T47D (cell line): ENCODE data around the gene PFN1.
A peak's percentile ranks its signal among the peaks of the same experiment; 100 is the strongest.
"Not testable (repeated sequence)": the region's sequence is repeated elsewhere in the genome, so short reads cannot be mapped to it uniquely, and the experiment has no call there.

Source experiments
- DNase-seq, 2 experiments: peaks; one replicate each; pipeline versions ENCODE4 v3.0.0 to v3.0.0-alpha.2; 2011 to 2012; ENCODE audit warnings: low read depth in 1 of 2, low spot score in 1 of 2
- JUND ChIP-seq: IDR thresholded peaks from 2 replicates; pipeline ENCODE4 v1.6.1; 2012; ENCODE audit warnings: low read depth
- in situ Hi-C: cut with HindIII; loops from 2 replicates; pipeline ENCODE4 v1.10.0; 2016; ENCODE audit warnings: low sequenced_read_pairs, low pct_unique_long_range_greater_than_20kb

The PFN1 gene

DNA sequence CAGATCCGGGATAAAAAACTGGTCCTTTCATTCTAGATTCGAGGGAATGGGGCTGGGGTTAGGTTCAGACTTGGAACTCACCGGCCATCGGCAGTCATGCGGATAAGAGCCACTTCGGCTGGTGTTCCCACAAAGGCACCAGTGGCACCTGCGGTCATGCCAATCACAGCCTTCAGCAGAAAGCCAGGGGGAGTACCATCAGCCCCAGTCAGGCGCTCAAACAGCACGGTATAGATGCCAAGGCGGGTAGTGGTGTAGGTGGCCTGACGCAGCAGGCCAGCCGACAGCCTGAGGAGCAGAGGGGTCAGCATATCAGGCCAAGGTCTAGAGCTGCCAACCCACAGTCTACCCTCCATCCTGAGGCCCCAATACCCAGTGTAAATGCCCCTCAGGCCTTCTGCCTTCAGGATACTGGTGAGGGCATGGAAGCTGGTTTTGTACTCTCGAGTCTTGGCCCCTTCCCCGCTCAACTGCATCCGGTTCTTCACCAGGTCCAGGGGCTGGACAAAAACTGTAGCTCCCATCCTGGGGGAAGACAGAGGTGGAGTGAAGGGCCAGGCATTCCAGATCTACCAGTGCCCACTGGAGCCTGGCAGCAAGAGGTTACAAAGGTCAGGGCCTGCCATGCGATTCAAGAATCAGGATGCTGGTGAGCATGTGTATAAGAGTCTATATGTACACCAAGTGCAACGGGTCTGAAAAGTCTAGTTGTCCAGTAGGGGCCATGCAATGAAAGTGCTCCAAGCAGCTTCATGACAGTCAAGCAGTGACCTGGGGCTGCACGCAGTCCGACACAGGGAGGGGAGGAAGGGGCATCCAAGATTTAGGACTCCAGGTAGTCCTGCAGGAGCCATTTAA lies 9.4 kb downstream of the PFN1 start:
- no peak for TF ChIP-seq JUND
- no peak for DNase-seq
- in situ Hi-C loops = no loop called here

- in situ Hi-C loops = no loop called here
- TF ChIP-seq JUND = no peak
These were observed 10.2 kb downstream of the PFN1 start for GRCh38 chr17:4938069-4938491.

GRCh38 chr17:4937553-4937952 lies 10.8 kb downstream of the PFN1 start:
- in situ Hi-C loops = no loop called here
- no peak for DNase-seq
- no peak for TF ChIP-seq JUND

More at GRCh38 chr17:4938069-4938491, 10.2 kb downstream of the PFN1 start:
- DNase-seq = no peak

GRCh38 chr17:4936436-4936835 lies 11.9 kb downstream of the PFN1 start:
- in situ Hi-C loops = no loop called here
- DNase-seq = no peak
- no peak for TF ChIP-seq JUND

DNA sequence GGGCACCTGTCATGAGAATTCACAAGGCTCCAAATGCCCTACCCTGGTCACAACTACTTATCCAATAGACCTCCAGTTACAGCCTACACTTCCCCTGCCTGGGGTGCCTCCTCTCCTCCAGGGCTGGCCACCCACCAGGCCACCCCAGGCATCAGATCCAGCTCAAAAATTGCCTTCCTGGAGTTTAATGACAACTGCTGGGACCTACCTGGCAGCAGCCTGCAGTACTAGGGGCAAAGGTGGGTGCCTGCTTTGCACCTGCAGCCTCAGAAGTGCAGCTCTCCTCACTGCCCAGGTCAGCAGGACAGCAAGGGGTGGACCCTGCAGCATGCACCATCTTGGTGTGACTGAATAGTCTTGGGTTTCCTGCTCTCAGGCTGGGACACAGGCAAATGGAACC lies 12.7 kb downstream of the PFN1 start:
- TF ChIP-seq JUND = no peak
- DNase-seq = no peak
- in situ Hi-C loops = no loop called here

- TF ChIP-seq JUND = no peak
- in situ Hi-C loops = no loop called here
- DNase-seq = peak in 1 of 2 experiments; percentile 50
These were observed 14.0 kb downstream of the PFN1 start for GRCh38 chr17:4934173-4934979.

DNA sequence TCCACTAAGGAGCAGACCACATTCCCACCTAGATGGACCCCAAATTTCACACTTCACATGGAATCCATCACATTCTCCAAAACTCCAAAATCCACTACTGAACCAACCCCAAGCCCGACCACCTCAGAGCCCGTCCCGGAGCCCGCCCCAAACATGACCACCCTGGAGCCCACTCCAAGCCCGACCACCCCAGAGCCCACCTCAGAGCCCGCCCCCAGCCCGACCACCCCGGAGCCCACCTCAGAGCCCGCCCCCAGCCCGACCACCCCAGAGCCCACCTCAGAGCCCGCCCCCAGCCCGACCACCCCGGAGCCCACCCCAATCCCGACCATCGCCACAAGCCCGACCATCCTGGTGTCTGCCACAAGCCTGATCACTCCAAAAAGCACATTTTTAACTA lies 14.7 kb downstream of the PFN1 start:
- TF ChIP-seq JUND = no peak
- in situ Hi-C loops = no loop called here
- DNase-seq = no peak

DNA sequence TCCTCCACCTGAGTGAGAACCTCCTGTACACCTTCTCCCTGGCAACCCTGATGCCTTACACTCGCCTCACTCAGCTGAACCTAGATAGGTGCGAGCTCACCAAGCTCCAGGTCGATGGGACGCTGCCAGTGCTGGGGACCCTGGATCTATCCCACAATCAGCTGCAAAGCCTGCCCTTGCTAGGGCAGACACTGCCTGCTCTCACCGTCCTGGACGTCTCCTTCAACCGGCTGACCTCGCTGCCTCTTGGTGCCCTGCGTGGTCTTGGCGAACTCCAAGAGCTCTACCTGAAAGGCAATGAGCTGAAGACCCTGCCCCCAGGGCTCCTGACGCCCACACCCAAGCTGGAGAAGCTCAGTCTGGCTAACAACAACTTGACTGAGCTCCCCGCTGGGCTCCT lies 15.6 kb downstream of the PFN1 start:
- in situ Hi-C loops = no loop called here
- TF ChIP-seq JUND = no peak
- no peak for DNase-seq

DNA sequence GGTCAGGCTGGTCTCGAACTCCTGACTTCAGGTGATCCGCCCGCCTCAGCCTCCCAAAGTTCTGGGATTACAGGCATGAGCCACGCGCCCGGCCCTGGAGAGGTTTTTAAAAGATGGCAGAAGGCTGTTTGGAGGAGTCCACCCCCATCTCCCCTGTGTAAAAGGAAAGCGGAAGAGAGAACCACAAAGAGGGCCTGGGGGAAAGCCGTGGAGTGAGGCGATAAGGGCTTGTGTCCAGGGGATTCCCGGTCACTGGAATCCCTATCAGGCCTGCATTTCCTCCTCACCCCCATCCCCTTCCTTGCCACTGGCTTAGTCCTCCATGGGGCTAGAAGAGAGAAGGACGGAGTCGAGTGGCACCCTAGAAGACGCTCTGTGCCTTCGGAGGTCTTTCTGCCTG lies 16.4 kb downstream of the PFN1 start, which contains the start of gene GP1BA:
TSS of gene GP1BA (plus strand) at position 315 of the 400 bp plus-strand sequence. CDS start 328 bp downstream, outside the sequence.
- TF ChIP-seq JUND = no peak
- DNase-seq = no peak
- in situ Hi-C loops = no loop called here

- no peak for DNase-seq
- no peak for TF ChIP-seq JUND
- in situ Hi-C loops = no loop called here
These were observed 19.4 kb downstream of the PFN1 start for GRCh38 chr17:4928881-4929280.

DNA sequence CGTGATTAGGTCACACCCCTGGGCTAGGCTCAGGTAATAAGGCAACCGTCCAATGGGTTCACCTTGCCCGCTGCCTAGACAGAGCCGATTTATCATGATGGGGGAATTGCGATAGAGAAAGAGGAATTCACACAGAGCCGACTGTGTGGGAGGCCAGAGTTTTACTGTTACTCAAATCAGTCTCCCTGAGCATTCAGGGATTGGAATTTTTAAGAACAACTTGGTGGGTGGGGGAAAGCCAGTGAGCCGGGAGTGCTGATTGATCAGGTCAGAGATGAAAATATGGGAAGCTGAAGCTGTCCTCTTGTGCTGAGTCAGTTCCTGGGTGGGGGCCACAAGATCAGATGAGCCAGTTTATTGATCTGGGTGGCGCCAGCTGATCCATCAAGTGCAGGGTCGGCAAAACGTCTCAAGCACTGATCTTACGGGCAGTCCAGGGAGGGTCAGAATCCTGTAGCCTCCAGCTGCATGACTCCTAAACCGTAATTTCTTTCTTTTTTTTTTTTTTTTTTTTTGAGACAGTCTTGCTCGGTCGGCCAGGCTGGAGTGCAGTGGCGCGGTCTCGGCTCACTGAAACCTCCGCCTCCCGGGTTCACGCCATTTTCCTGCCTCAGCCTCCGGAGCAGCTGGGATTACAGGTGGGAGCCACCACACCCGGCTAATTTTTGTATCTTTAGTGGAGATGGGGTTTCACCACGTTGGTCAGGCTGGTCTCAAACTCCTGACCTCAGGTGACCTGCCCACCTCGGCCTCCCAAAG lies 21.6 kb downstream of the PFN1 start:
- in situ Hi-C loops = not testable (repeated sequence)

GRCh38 chr17:4921320-4921719 lies 27.0 kb downstream of the PFN1 start:
- no peak for DNase-seq
- in situ Hi-C loops = no loop called here
- no peak for TF ChIP-seq JUND

More for the DNA sequence above, 21.6 kb downstream of the PFN1 start:
- DNase-seq = not testable (repeated sequence)
